Gastroesophageal sphincter (tissue), 3 donors: ENCODE data around the gene NPIPB6.
"Not testable (repeated sequence)": the region's sequence is repeated elsewhere in the genome, so short reads cannot be mapped to it uniquely, and the experiment has no call there.

Experiments
- CTCF ChIP-seq, 4 experiments: fragments of 200-600 bp in 2 of 4; fragments of 450-650 bp in 2 of 4; sonication (generic) in 1 of 4; IDR thresholded peaks; one replicate each; pipeline ENCODE4 v1.5.1; 2017 to 2019; ENCODE audit warnings: antibody characterized with exemption in 4 of 4, mild to moderate bottlenecking in 2 of 4, moderate library complexity in 2 of 4
- EP300 ChIP-seq: sonication (generic); formaldehyde crosslinking; IDR thresholded peaks from one replicate; pipeline ENCODE4 v1.6.1; 2017; ENCODE audit warnings: antibody characterized with exemption, mild to moderate bottlenecking
- POLR2A ChIP-seq, 2 donors: fragments of 450-650 bp; IDR thresholded peaks; one replicate each; pipeline ENCODE4 v1.6.1; 2017; ENCODE audit warnings: antibody characterized with exemption in 2 of 2, mild to moderate bottlenecking in 2 of 2, moderate library complexity in 1 of 2
- POLR2AphosphoS5 ChIP-seq: sonication (generic); formaldehyde crosslinking; IDR thresholded peaks from one replicate; pipeline ENCODE4 v1.6.1; 2017; ENCODE audit warnings: antibody characterized with exemption

GRCh38 chr16:28367926-28368325, 4.6 kb upstream of the NPIPB6 start:
- not testable (repeated sequence) for TF ChIP-seq CTCF (IDR thresholded peaks at IDR 0.05); EP300; POLR2A (IDR thresholded peaks at IDR 0.05); POLR2AphosphoS5
